HL-60 (cell line): ENCODE data around the gene TBC1D24.

Experiments used
- DNase-seq, 2 experiments: peaks; one replicate each; pipeline ENCODE4 v3.0.0-alpha.2; 2010 to 2020; ENCODE audit warnings: low read depth in 1 of 2, low spot score in 1 of 2
- H3K27ac ChIP-seq: fragments of 250-450 bp; sonication (Bioruptor Pico); replicated peaks from 2 replicates; pipeline ENCODE4 v1.5.1; 2020; ENCODE audit warnings: mild to moderate bottlenecking, moderate library complexity
- H3K27me3 ChIP-seq: fragments of 250-450 bp; sonication (Bioruptor Pico); 2 replicates; pipeline ENCODE4 v1.5.1; 2021; ENCODE audit warnings: mild to moderate bottlenecking, moderate library complexity; ENCODE audit not compliant: insufficient read depth, poor library complexity, severe bottlenecking
- H3K4me3 ChIP-seq: replicated peaks from 2 replicates; pipeline ENCODE4 v1.5.1; 2011; ENCODE audit warnings: mild to moderate bottlenecking, control low read depth, low read length; ENCODE audit not compliant: insufficient read depth
- GABPA ChIP-seq: IDR thresholded peaks from 2 replicates; pipeline ENCODE4 v1.6.1; 2012; ENCODE audit warnings: low read depth
- POLR2AphosphoS5 ChIP-seq: IDR thresholded peaks from 2 replicates; pipeline ENCODE4 v1.6.1; 2012; ENCODE audit warnings: low read depth
- REST ChIP-seq: IDR thresholded peaks from 2 replicates; pipeline ENCODE4 v1.6.1; 2012; ENCODE audit warnings: low read depth; ENCODE audit not compliant: insufficient replicate concordance
- SPI1 ChIP-seq: IDR thresholded peaks from 2 replicates; pipeline ENCODE4 v1.6.1; 2012; ENCODE audit warnings: low read depth, mild to moderate bottlenecking, borderline replicate concordance
- TF ChIP-seq, protein P1 (sequence below): IDR thresholded peaks from one replicate; pipeline ENCODE4 v1.5.1; 2011; ENCODE audit warnings: low read length, control low read depth, inconsistent platforms; ENCODE audit not compliant: insufficient read depth

Gene TBC1D24

DNA sequence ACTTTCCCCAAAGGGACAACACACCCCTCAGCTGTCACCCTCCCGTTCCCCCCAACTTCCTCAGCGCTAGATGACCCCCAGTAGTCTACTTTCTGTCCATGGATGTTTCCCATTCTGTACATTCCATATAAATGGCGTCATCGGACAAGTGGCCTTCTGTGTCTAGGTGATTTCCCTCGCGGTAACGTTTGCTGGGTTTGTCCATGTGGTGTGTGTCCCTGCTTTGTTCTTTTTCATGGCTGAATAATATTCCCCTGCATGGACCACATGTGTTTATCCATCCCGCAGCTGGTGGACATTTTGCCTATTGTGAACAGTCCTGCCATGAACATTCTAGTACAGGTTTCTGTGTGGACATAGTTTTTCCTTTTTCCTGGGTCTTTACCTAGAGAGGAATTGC, 22.3 kb upstream of the TBC1D24 start:
- H3K27ac ChIP-seq: no peak overlapping the region
- no peak overlapping the region for H3K4me3 ChIP-seq
- no peak for DNase-seq
- TF ChIP-seq GABPA: no peak
- TF ChIP-seq SPI1: no peak
- no peak for TF ChIP-seq REST
- TF ChIP-seq, protein P1, sequence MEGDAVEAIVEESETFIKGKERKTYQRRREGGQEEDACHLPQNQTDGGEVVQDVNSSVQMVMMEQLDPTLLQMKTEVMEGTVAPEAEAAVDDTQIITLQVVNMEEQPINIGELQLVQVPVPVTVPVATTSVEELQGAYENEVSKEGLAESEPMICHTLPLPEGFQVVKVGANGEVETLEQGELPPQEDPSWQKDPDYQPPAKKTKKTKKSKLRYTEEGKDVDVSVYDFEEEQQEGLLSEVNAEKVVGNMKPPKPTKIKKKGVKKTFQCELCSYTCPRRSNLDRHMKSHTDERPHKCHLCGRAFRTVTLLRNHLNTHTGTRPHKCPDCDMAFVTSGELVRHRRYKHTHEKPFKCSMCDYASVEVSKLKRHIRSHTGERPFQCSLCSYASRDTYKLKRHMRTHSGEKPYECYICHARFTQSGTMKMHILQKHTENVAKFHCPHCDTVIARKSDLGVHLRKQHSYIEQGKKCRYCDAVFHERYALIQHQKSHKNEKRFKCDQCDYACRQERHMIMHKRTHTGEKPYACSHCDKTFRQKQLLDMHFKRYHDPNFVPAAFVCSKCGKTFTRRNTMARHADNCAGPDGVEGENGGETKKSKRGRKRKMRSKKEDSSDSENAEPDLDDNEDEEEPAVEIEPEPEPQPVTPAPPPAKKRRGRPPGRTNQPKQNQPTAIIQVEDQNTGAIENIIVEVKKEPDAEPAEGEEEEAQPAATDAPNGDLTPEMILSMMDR: no peak
- TF ChIP-seq POLR2AphosphoS5: no peak
- no peaks in the 10 kb centered on the region for H3K27me3 ChIP-seq

DNA sequence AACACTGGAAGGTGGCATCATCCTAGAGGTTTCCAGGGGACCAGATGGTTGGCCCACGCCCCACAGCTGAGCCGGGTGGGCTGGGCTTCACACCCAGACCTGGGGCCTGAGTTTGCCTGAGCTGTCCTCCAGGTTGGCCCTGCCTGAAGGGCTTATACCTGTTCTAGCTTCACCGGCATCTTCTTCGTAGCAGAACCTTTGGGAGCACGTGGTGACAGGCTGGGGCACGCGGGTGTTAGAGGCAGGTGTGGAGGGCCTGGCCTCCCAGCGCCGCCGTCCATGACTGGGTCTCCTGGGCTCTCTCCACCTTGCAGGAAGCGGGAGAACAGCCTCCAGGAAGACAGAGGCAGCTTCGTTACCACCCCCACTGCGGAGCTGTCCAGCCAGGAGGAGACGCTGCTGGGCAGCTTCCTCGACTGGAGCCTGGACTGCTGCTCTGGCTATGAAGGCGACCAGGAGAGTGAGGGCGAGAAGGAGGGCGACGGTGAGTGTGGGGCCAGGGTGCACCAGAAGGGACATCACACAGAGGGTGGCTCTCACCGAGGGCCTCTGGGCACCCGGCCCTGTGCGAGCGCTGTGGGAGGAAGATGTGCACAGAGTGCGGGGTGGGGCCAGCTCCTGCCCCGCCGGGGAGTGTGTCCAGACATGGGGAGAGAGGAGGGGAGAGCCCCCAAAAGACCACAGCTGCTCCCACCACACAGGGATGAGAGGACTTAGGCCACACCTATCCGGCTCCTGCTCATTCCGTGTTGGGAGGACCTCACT, 19.7 kb upstream of the TBC1D24 start:
- H3K27ac ChIP-seq: no peak overlapping the region
- H3K27me3 ChIP-seq: no peaks in the 10 kb centered on the region
- no peak for DNase-seq
- TF ChIP-seq REST: no peak
- TF ChIP-seq POLR2AphosphoS5: no peak
- TF ChIP-seq, protein P1: no peak
- TF ChIP-seq GABPA: no peak
- no peak for TF ChIP-seq SPI1
- no peak overlapping the region for H3K4me3 ChIP-seq

DNA sequence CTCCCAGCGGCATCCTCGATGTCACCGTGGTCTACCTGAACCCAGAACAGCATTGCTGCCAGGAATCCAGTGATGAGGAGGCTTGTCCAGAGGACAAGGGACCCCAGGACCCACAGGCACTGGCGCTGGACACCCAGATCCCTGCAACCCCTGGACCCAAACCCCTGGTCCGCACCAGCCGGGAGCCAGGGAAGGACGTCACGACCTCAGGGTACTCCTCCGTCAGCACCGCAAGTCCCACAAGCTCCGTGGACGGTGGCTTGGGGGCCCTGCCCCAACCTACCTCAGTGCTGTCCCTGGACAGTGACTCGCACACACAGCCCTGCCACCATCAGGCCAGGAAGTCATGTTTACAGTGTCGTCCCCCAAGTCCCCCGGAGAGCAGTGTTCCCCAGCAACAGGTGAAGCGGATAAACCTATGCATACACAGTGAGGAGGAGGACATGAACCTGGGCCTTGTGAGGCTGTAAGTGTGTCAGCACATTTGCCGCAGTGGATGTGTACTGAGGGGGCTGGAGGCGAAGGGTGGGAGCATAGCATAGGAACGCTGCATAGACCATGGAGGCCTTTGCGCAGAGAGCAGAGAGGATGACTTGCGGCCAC, 18.3 kb upstream of the TBC1D24 start:
- H3K27me3 ChIP-seq: no peaks in the 10 kb centered on the region
- TF ChIP-seq, protein P1: no peak
- TF ChIP-seq SPI1: no peak
- no peak for TF ChIP-seq REST
- TF ChIP-seq POLR2AphosphoS5: no peak; the same call in 1 of the 2 replicates
- TF ChIP-seq GABPA: no peak
- no peak overlapping the region for H3K27ac ChIP-seq
- no peak for DNase-seq
- H3K4me3 ChIP-seq: no peak overlapping the region
